Stimulated activated CD8-positive, alpha-beta memory T cell treated with anti-CD3 and anti-CD28 coated beads, Interleukin-4, amount 100 ng/mL, for 24 hours (primary cell): Measurements from ENCODE around the gene TEKTIP1.
A peak's percentile ranks its signal among the peaks of the same experiment; 100 is the strongest.

ENCODE experiments used
- DNase-seq: peaks from one replicate; pipeline ENCODE4 v3.0.0-alpha.2; 2020; ENCODE audit warnings: low read depth

The TEKTIP1 gene

DNA sequence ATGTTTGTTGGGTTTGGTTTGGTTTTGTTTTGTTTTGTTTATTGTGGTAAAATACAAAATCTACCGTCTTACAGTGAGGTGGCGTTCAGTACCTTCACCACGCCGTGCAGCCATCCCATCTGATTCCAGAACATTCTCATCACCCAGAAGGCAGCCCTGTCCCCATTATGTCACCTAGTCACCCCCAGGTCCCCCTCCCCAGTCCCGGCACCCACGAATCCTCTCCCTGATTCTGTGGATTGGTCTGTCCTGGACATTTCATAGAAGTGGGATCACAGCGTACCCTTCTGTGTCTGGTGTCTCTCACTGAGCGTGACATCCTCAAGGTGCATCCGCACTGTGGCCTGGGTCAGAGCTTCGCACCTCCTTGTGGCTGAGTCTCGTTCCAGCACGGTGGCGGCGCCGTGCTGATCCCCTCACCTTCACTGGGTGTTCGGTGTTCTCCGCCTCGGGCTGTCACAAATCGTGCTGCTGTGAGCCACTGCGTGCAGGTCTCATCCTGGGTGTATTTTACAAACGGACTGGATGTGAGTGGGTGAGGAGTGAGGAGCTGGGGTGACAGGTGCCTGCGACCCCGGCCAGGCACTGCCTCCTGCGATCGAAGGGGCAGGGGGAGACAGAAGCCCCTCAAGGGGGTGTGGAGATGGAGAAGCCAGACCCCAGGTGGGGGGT lies 580 bp upstream of the TEKTIP1 start:
- no peak for DNase-seq

- DNase-seq = no peak
Measured at GRCh38 chr19:3539756-3540118, 763 bp downstream of the TEKTIP1 start.

GRCh38 chr19:3543150-3544057 lies 4.4 kb downstream of the TEKTIP1 start:
- DNase-seq = no peak

DNA sequence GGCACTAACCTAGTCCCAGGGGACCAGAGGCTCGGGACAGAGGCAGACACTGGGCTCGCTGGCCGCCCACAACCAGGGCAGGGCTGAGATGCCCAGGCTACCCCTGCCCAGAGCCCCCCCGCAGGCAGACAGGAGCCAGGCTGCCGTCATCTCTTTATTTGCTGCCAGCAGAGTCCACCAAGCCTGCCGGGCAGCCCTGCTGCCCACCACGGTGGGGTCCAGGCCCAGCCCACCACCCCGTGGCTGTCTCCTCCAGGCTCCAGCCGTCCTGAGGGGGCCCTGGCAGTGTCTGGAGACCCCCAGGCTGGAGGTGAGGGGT lies 5.0 kb downstream of the TEKTIP1 start:
- DNase-seq = no peak

GRCh38 chr19:3544742-3545668 lies 6.0 kb downstream of the TEKTIP1 start:
- DNase-seq = peak; percentile 76

DNA sequence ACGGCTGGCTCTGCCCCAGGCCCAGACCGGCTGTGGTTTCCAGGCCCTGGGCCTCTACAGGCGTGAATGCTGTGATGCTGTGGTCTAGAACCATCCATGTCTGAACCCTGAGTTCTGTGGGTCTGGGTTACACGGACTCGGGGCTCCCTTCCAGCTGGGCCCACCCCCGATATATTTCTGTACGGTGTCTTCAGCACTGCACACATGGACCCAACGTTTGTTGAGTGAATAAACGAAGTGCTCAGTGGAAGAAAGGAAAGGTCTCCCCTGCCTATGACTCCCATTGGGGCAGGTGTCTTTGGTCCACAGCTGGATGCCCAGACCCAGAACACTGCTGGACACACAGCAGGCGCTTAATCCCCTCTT lies 6.7 kb downstream of the TEKTIP1 start:
- no peak for DNase-seq

DNA sequence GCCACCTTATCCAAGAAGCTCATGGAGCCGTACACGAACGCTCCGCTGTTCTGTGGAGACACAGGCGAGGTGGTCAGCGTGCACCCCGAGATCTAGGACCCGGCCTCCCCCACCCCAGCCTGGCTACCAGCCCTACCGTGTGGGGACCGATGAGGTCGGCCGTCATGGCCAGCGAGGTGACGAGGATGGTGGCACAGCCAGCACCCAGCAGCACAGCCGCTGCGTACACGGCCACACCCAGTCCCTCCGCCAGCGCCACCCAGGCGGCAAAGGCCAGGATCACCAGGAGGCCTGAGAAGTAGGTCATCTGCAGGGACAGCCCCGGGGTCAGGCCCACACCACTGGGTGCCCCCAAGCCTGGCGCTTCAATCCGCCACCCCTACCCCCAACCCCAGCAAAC lies 7.1 kb downstream of the TEKTIP1 start:
- no peak for DNase-seq

DNA sequence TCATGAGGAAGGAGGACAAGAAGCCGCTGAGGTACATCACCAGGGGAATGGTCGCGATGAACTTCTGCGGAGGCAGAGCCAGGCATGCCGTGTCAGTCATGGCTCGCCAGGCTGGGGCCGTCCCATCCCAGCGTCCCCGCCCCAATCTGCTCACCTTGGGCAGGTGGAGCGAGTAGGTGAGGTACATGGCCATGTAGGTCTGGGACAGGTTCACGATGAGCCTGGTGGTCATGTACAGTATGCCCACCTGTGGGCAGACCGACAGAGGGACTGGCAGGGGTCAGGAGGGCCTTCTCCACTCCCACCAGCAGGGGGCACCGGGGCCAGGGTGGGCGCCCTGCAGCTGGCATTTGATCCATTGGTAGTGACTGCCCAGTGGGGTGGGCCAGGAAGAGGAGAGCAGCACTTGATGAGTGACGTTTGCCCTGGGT lies 8.3 kb downstream of the TEKTIP1 start:
- peak; percentile 22 for DNase-seq

- no peak for DNase-seq
Measured at GRCh38 chr19:3547767-3548282, 8.9 kb downstream of the TEKTIP1 start.

GRCh38 chr19:3548606-3549005 lies 9.6 kb downstream of the TEKTIP1 start:
- DNase-seq = no peak

- no peak for DNase-seq
Measured at GRCh38 chr19:3549816-3550215, 10.8 kb downstream of the TEKTIP1 start.

GRCh38 chr19:3550947-3551791 lies 12.2 kb downstream of the TEKTIP1 start:
- no peak for DNase-seq

DNA sequence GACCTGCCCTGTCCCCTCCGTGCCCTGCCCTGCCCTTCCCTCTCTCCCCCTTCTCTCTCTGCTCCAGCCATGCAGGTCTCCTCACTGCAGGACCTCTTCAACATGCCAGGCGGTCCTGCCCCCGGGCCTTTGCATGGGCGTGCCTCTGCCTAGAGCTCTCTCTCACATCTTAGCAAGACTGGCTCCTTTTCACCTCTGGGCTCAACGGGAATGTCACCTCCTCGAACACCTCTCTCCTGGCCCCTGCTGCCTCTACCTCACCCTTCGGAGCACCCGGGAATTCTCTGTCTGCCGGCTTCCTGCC lies 12.8 kb downstream of the TEKTIP1 start:
- no peak for DNase-seq

GRCh38 chr19:3554254-3555083 lies 15.5 kb downstream of the TEKTIP1 start:
- no peak for DNase-seq

DNA sequence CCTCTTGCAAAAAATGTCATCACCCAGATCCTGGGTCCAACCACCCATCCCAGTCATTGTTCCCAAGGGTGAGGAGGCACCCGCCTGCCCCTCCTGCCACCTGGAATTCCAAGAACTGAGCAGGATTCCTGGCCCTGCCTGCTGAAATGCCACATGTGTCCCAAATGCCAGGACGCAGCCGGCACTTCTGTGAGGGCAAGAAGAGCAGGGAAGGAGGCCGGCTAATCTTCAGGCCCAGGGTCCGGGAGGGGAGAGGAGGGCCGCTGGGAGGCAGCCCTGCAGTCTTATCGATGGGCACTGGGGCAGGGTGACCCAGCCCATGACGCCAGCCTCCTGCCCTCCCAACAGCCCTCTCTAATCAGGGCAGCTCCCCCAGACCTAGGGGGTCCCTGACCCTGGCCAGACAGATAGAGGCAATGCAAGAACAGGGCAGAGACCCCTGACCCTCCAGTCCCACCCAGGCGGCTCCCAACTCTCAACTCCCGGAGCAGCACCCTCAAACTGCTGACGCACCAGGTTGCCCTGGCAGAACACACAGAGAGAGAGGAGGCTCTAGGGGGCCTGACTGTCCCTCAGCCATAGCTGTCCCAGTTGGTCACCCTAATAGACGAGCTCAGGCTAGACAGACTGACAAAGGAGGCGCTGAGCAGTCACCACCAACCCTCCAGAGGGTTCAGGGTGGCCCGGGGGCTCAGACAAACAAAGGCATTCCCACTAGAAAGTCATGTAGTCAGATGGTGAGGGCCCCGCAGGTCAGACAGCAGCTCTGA lies 16.9 kb downstream of the TEKTIP1 start:
- no peak for DNase-seq

- no peak for DNase-seq
Measured at GRCh38 chr19:3556423-3556977, 17.5 kb downstream of the TEKTIP1 start.

- peak; percentile 55 for DNase-seq
Measured at GRCh38 chr19:3556978-3557460, 18.0 kb downstream of the TEKTIP1 start.

DNA sequence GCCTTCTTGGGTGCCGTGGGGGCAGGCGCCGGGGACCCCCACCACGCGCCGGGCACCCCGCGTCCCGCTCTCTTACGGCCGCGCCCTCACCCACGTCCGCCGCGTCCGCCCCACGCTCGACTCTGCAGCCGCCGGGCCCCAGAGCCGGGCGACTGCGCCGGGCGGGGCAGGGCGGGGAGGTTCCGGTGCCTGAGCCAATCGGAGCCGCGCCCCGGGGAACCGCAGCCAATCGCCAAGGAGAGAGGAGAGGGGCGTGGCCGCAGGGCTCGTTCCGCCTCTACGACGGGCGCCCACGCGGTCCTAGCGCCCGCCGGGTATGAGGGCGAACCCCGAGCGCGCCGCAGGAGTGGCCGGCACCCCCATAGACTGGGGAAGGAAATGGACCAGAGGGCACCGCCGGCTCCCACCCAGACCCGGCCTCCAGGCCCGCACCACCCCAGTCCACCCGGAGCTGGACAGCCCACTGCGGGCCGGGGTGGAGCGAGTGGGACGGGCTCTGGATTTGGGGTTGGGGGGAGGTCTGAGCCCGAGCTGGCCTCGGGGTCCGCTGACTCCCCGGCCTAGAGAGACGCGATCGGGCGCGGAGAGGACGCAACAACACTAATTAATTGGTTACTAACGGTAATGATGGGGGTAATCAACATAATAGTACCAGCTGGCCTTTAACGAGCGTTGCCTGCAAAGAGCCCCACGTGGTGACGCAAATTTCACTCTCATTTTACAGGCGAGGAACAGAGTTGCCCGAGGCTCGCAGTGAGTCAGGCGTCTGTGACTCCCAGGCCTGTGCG lies 18.7 kb downstream of the TEKTIP1 start, which contains the start of gene MFSD12:
Gene MFSD12, minus strand, starts transcription at position 126 of the 788 bp plus-strand sequence. CDS start 183 bp downstream, outside the sequence.
- DNase-seq = peak; percentile 93
